DOHH2 (cell line): Measurements from ENCODE around the gene ABR.

Experiments used
- EZH2phosphoT487 ChIP-seq: fragments of 200-600 bp; sonication (generic); IDR thresholded peaks from 2 replicates; pipeline ENCODE4 v1.6.1; 2017; ENCODE audit warnings: borderline replicate concordance, mild to moderate bottlenecking, antibody characterized with exemption, low read length, moderate library complexity, mixed read lengths
- TF ChIP-seq, protein P1 (sequence below): fragments of 200-600 bp; sonication (generic); IDR thresholded peaks from one replicate; pipeline ENCODE4 v1.5.1; 2014; ENCODE audit warnings: antibody characterized with exemption, mild to moderate bottlenecking, low read depth, low read length; ENCODE audit not compliant: poor library complexity, severe bottlenecking

DNA sequence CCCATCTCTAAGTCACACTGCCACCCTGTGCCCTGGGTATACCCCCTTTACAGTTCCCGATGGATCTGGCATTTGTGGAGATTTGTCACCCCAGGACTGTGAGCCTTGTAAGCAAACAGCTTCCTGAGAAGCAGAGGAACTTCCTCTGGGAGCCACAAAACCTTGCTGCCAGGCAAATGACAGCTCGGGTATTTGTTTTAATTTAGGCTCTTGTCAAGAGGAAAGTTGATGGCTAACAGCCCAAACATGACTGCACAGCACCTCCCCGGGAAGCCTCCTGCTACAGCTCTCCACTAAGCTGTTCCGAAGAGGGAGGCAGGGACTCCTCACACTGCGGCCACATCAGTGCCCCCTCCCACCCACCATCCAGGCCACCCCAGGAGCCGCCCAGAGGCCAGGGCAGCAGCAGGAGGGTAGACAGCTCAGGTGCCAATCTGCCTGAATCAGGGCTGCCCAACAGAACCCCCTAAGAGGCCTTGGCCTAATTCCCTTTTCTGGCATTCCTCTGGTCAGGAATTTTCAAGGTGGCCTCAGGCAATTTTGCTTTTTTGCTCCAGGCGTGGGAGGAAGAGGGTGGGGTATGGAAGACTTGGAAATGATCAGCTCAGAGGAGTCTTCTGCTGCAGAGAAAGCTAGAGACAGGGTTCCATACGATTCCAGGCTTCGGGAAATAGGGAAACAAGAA is 2.6 kb downstream of the ABR start:
- TF ChIP-seq, protein P1, sequence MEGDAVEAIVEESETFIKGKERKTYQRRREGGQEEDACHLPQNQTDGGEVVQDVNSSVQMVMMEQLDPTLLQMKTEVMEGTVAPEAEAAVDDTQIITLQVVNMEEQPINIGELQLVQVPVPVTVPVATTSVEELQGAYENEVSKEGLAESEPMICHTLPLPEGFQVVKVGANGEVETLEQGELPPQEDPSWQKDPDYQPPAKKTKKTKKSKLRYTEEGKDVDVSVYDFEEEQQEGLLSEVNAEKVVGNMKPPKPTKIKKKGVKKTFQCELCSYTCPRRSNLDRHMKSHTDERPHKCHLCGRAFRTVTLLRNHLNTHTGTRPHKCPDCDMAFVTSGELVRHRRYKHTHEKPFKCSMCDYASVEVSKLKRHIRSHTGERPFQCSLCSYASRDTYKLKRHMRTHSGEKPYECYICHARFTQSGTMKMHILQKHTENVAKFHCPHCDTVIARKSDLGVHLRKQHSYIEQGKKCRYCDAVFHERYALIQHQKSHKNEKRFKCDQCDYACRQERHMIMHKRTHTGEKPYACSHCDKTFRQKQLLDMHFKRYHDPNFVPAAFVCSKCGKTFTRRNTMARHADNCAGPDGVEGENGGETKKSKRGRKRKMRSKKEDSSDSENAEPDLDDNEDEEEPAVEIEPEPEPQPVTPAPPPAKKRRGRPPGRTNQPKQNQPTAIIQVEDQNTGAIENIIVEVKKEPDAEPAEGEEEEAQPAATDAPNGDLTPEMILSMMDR = no peak
- no peak for TF ChIP-seq EZH2phosphoT487
